Hematopoietic multipotent progenitor cell treated with erythropoietin and hydrocortisone succinate and interleukin-3 and kit ligand, for 6 days (in vitro differentiated cells): ENCODE measurements around the gene MERTK.

Experiments used
- DNase-seq: peaks from one replicate; pipeline ENCODE4 v3.0.0-alpha.2; 2015

The MERTK gene

DNA sequence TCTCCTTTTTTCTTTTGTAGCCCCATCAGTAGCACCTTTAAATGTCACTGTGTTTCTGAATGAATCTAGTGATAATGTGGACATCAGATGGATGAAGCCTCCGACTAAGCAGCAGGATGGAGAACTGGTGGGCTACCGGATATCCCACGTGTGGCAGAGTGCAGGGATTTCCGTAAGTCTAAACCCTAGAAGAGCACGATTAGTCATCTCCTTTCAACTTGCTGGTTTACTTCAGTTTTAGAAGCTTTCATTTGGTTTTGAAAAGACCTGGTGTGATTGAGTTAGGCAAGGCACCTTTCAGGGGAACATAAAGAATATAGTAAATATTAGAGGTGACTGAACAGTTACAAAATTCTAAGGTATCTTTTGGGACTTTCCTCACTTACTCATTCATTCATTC is 84.4 kb downstream of the MERTK start:
- no peak for DNase-seq

DNA sequence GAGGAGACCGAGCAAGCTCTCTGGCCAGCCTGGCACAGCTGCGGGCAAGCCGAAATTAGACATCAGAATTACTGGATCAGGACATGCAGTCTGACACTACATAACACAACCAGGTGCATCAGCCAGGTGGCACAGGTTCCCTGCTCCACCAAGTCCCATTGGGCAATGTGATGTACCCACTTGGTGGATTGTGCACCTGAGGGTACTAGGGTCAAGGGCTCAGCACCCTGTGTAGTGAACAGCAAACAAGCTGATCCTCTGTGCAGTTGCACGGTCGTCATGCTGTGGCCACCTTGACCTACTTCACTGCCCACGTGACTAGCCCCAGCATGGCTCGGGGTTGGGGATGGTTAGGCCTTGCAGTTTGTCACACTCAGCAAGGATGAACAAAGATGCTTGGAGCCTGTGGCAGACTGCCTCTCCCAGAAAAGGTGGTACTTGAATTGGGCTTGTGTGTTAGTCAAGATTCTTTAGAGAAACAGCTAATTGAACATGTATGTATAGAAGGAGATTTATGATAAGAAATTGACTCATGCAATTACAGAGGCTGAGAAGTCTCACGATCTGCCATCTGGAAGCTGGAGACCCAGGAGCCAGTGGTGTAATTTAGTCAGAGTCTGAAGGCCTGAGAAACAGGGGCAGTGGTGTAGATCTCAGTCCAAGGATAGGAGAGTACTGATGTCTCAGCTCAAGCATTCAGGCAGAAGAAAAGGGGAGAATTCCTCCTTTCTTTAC is 85.2 kb downstream of the MERTK start:
- DNase-seq: no peak

DNA sequence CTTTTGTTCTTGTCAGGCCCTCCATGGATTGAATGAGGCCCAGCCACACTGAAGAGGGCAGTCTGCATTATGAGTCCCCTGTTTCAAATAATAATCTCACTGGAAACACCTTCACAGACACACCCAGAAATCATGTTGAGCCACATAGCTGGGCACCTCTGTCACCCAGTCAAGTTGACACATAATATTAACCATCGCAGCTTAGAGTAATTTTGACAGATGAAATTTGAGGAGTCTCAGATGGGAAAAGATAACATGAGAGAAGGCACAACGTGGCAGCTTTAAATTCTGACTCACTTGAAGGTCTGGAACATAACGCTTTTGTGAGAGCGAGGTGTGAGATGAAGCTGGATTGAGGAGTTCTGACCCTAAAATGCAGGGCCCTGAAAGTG is 85.8 kb downstream of the MERTK start:
- DNase-seq: no peak

DNA sequence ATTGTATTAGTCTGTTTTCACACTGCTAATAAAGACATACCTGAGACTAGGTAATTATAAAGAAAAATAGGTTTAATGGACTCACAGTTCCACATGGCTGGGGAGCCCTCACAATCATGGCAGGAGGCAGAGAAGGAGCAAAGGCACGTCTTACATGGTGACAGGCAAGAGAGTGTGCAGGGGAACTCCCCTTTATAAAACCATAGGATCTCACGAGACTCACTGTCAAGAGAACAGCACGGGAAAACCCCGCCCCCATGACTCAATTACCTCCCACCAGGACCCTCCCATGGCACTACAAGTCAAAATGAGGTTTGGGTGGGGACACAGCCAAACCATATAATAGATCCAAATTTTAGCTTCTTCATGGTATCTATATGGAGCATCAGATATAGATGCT is 87.1 kb downstream of the MERTK start:
- DNase-seq: no peak

DNA sequence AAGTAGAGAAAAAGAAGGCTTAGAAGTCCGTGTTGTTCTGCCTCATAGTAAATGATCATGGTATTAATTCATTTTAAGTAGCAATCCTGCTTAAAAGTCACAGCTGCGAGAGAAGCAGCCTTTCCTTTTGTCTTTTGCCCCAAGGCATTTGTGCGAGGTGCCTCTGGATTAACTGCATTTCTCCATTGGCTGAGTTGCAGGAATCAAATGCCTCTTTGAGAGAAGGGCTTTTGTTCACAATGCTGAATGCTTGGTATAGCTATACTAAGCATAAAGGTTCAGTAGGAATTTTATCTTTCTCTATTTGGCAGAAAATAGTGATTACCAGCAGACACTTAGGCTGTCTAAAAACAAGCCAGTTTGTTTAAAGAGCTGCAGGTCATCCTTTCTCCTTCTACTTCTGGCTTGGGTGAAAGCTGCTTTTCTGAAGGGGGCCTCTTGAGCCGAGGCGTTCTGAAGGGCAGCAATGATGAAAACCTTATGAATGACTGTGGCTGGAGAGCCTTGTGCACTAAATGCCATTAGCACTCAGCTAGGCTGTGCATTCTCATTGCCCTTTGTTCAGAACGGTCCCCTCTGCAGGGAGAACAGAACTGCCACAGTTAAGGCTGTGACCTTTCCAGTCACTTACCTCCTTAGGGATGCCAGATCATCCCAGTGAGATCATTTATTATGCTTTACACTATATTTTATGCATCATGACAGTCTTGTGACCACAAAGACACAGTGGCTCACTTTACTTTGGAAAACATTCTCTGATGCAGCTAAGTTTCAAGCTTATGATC is 87.9 kb downstream of the MERTK start:
- no peak for DNase-seq

DNA sequence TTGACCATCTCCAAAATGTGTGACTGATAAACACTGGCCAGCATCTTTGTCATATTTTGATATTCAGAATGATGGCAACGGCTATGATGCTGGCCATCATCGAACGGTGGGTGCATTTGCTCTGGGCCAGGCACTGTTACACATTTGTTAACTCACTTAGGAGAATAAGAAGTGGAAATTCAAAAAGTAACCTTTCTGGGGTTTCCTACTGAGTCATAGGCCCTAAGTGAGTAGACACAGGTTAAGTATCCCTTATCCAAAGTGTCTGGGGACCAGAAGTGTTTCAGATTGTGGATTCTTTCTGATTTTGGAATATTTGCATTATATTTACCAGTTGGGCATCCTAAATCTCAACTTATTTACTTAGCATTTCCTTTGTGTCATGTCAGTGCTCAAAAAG is 92.0 kb downstream of the MERTK start:
- DNase-seq: no peak

DNA sequence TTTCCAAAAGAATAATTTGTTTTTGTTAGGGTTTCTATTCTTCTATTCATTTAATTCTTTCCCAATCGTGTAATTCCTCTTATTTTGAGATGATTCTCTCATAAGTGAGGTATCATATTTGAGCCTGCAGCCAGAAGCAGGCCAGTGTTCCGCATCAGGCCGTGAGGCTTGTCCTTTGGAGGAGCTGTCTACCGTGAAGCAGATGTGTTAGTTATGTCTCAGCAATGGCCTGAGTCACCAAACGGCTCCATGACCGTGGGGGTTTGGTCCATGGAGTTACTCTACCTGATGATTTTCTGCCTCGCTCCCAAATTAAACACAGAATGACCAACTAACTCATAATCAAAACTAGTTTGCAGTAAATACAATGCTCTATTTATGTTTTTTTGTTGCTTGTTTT is 92.4 kb downstream of the MERTK start:
- DNase-seq: no peak

DNA sequence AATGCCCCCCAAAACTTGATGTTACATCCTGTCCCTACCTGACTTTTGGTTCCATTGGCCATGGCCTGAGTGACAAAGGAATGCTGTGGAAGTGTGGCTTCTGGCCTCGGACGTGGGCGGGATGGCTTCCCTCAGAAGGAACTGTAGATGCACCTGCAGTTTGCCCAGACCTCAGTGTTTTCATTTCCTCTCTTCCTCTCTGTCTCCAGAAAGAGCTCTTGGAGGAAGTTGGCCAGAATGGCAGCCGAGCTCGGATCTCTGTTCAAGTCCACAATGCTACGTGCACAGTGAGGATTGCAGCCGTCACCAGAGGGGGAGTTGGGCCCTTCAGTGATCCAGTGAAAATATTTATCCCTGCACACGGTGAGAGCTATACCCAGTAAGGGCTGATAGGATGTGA is 95.6 kb downstream of the MERTK start:
- DNase-seq: no peak

DNA sequence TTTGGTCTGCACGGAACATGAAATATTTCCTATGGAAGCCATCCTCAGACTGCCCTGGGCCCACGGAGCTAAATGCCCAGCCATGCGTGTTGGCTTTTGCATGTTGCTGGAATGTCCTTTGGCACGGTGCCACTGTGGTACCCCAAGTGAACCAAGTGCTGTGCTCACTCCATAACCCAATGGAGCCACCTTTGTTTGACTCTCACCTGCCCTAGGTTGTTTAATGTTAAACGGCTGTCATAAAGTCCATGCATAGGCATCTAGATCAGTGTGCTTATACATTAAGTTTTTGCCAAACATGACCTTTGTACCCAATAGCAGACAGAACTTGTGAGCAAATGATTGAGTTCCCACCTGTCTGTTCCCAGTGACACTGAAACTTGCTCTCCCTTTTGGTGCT is 96.7 kb downstream of the MERTK start:
- no peak for DNase-seq

DNA sequence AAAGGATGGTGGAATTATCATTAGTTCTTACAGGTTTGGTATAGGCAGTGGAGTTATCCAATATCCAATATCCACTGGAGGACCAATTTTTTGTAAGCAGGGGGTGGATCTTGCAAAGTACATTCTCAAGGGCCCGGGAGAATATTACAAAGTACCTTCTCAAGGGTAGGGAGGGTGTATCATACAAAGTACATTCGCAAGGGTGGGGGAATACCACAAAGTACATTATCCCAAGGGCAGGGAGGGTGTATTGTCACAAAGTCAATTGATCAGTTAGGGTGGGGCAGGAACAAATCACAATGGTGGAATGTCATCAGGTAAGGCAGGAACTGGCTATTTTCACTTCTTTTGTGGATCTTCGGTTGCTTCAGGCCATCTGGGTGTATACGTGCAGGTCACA is 101.4 kb downstream of the MERTK start:
- DNase-seq: no peak

DNA sequence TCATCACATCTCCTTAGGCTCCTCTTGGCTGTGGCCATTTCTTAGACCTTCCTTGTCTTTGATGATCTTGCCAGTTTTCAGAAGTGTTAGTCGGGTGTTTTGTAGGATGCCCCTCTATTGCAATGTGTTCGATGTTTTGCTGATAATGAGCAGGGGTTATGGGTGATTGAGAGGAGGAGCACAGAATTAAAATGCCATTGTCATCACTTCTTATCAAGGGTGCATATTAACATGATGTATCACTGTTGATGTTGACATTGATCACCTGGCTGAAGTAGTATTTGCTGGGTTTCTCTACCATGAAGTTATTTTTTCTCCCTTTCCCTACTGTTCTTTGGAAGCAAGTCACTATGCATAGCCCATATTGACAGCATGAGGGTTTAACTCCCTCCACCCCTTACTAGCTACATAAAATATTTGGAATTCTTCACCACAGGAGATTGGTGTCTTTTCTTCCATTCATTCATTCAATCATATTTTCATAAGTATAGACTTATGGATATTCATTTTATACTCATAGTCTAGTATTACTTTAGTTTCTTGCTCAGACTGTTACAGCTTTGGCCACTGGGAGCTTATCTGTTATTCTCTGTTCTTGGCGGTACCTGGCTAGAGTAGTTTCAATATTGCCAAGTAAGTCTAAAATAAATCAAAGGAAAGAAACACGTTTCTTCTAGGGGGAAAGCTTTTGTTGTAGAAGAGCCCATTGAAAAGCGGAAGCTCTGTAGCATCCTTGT is 102.2 kb downstream of the MERTK start:
- no peak for DNase-seq

DNA sequence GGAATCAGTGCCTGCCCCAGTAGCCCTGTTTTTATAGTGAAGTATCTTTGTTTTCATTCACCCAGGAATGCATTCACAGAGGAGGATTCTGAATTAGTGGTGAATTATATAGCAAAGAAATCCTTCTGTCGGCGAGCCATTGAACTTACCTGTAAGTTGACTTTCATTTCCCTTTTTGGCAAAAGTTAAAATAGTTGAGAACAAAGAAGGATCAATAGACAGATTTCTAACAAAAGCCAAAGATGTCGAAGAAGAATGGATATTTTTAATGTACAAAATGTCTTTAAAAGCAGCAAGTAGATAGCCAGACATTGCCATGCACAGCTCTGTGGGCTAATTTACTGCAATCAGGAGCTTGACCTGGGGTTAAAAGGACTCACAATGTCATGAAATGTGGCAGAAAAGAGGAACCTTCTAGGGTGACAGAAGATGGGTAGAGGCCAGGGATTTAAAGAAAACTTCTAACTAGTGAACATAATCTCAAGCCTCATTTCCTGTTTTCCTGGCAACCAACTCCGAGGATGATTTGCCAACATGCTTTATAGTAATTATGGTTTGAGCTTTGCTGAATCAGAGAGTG is 102.8 kb downstream of the MERTK start:
- DNase-seq: peak; percentile 68

DNA sequence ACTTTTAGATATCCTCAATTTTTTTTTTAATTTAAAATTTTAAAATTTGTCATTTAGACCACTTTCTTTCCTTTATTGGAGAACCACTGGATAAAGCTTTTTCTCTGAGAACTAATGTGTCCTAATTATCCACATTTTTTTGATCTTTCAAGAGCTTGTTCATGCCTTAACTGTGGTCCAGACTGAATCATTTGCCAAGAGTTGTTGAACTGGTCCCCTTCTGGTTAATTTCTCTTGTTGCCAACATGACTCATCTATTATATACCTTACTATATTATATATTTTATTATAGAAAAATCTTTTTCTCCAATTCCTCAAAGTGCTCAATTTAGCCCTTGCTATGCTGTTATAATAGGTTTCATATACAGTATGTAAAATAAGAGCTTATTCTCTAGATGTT is 103.5 kb downstream of the MERTK start:
- no peak for DNase-seq

DNA sequence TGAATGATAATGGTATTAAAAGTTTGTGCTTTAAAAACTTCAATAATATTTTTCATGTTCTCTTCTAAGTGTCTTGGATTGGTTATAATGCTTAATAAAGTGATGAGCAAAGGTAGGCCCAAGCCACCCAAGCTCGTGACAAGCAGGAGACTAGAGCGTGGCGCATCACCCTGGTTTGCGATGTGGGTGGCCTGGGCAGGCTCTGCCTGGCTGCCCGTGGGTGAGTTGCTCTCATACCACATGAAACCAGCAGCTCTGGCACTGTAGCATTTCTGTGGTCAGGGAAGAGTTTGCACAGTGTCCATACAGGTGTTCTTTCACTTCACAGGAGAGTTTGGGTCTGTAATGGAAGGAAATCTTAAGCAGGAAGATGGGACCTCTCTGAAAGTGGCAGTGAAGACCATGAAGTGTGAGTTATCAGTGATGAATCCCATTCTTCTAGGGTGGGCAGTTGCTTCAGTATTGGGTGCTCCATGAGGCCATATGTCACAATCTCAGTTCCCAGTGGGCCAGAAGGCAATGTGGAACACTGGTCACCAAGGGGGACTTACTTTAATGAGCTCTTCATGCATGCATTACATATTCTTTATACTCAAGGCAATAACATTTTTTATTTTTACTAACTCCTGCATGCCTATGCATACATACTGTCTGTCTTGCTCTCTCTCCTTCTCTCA is 105.3 kb downstream of the MERTK start:
- no peak for DNase-seq

DNA sequence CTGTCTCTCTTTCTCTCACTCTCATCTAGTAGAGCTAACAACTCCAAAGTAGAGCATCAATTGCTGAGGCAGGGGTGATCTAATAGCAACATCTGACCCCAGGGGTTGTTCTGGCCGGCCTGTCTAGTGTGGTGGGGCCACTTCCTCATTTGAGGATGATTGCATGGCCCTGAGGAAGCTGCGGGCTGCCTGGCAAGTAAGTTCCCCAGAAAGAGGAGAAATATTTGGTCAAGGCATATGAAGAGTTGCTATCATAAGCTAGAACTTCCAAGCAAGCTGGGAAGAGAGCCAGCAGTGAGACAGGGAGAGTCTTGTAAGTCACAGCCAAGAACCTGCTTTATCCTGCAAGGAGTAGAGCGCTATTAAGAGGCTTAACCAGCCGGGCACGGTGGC is 105.8 kb downstream of the MERTK start:
- peak; percentile 76 for DNase-seq

DNA sequence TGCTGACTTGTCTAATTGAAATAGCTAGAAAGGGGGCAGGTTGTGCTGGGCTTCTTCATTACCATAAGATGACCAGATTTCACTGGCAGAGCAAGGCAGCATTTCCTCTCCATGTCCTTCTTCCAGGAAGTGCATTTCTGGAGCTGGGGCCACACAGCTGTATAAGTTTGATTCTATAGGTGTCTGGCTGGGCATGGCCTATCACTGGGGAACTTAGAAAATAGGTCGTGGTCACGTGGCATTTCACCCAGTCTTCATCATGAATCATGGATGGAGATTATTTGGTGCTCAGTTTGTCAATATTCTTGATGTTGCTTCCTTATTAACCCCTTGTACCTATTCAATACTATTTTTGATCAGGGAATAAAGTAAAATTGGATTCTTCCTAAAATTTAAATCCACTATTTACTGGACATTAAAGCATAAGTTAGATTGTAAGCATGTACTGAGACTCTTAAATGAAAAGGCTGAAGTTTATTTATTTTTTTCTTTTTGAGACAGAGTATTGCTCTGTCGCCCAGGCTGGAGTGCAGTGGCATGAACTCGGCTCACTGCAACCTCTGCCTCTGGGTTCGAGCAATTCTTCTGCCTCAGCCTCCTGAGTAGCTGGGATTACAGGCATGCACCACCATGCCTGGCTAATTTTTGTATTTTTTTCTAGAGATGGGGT is 107.1 kb downstream of the MERTK start:
- DNase-seq: no peak

DNA sequence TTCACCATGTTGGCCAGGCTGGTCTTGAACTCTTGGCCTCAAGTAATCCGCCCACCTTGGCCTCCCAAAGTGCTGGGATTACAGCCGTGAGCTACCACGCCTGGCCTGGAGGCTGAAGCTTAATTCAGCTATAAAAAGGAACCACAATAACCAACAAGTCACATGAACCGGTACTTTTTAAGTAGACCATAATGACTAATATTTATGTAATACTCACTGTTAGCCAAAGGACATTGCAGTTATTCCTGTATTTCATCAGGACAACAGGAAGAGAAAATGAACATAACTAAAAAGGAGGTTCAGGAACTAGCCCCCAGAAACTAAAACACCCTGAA is 107.6 kb downstream of the MERTK start:
- DNase-seq: no peak

DNA sequence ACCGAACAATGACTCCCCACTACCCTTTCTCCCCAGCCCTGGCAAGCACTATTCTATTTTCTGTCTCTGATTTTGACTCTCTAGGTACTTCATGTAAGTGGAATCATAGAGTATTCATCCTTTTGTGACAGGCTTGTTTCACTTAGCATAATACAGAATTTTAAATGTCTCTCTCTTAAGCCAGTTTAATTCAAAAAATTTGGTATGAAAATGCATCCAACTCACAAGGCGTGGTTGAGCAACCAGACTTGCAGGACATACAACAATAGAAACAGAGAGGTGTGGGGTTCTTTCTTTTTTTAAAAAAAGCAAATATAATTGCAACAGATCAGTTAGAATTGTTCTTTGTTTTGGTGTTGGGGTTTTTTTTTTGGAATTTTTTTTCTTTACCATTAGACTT is 109.1 kb downstream of the MERTK start:
- no peak for DNase-seq

DNA sequence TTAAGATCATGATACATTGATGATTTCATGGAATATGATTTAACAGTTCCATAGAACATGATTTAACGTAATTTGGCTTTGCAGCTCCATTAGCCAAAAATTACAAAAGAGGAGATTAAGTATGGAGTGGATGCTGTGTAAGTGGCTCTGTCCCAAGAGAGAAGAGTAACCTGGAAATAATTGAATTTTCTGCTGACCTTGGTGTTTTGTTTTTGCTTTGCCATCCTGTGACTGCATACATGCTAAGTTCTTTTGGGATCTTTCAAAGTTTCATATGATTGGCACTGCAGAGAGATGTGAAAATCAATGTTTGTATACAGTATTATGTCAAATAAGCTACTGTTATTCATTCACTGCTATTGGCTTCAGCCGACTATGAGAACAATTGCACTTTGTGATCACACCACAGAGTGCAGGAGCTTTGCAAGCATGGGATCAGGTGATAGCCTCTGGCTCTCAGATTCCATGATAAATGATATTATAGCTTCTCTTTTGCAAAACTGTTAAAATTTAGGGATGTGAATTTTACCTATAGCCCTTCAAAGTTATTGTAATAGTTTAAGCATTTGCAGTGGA is 110.6 kb downstream of the MERTK start:
- no peak for DNase-seq

DNA sequence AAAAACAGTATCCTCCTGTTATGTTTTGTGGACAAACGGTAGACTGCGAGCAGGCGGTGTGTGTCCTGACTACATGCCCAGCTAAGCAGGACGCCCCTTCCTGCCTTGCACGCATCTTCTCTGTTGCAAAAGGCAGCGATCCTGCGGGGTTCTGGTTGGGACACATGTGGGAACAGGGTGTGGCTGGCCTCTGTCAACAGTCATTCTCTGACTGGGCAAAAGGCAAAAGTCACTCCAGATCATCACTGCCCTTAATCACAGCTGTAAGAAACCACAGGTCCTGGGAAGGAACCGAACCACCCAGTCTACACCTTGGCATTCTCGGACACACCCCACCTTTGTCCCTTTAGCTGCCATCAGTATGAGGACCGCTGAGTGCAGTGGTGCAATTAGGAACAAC is 112.3 kb downstream of the MERTK start:
- no peak for DNase-seq

DNA sequence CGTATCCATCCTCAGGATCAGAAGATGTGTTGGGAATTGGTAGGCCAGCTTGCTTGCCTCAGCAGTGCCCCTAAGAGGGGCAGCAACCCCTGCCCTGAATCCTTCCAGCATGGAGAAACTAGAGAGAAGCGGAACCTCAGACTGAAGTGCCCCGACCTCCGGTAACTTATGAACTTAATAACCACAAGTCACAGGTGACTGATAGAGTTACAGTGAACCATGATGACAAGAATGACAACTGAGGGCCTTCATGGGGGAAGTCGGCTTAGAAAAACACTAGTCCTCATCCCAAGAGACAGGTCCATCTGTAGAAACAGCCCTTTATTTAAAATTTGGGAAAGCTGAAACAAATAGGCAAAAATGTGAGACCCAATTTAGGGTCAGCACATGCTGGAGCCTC is 114.1 kb downstream of the MERTK start:
- DNase-seq: no peak

DNA sequence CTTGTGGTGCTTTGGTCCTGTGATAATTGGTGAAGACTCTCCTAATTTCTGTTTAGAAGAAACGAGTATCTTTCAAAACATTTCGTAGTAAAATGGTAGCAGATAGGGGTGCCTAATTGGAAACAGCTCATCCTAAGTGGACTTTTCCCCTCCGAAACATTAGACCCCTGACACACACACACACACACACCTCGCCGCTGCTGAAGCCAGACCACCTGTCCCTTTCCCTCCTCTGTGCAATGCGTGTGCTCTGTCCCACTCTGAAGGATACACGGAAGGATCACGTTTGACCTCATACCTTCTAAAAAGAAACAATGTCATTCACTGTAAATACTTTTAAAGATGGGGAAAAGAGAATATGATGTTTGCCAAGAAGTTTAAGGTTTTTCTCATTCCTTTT is 120.4 kb downstream of the MERTK start:
- DNase-seq: no peak
